ENCODE results near the gene HTRA1. TPM values are rescaled to one million over a fixed set of nuclear protein-coding genes. Genes with fewer than 3 reads are reported as not detected.
A peak's percentile ranks its signal among the peaks of the same experiment; 100 is the strongest.

HTRA1 gene
- total RNA-seq, 1 experiment from 2014 or later = 0.17 TPM

- H3K27ac ChIP-seq (ENCODE audit: low read depth, low read length, poor library complexity, severe bottlenecking) = no peak overlapping the region
- CTCF ChIA-PET = no interaction called here
- no peaks in the 10 kb centered on the region for H3K27me3 ChIP-seq (replicated peaks; ENCODE audit: insufficient read depth, low read depth, low read length, poor library complexity)
- DNase-seq (ENCODE audit: low spot score) = no peak
- no peaks in the 10 kb centered on the region for H3K9me3 ChIP-seq (ENCODE audit: low read depth, low read length, poor library complexity, severe bottlenecking)
- POLR2A ChIA-PET (ENCODE audit: low non-redundant PET) = no interaction called here
- H3K36me3 ChIP-seq (ENCODE audit: insufficient read depth, low read length, poor library complexity, severe bottlenecking) = no peaks in the 10 kb centered on the region
- no TSS peak for BruUV-seq (replicated peaks)
- H3K4me3 ChIP-seq (ENCODE audit: low read depth, low read length, poor library complexity, severe bottlenecking) = no peak overlapping the region
- TF ChIP-seq CTCF (conservative IDR thresholded peaks at IDR 0.05; ENCODE audit: low read depth, low read length) (no peak), EZH2 (IDR thresholded peaks at IDR 0.05; ENCODE audit: borderline replicate concordance, low read depth, low read length, poor library complexity, severe bottlenecking) (no peak)
- intact Hi-C loops (cut with micrococcal nuclease; ENCODE audit: unreplicated experiment) = loop anchor here (5.0 kb wide), 1 partner anchor 57 kb away; no protein-coding TSS in a partner anchor
- no peaks in the 10 kb centered on the region for H3K4me1 ChIP-seq (ENCODE audit: insufficient read depth, low read length, poor library complexity, severe bottlenecking)
Observed at GRCh38 chr10:122510326-122510725, 49.0 kb downstream of the HTRA1 start.

GRCh38 chr10:122510736-122511135 is 49.4 kb downstream of the HTRA1 start:
- Histone ChIP-seq H3K36me3 (ENCODE audit: insufficient read depth, low read length, poor library complexity, severe bottlenecking) (no peaks in the 10 kb centered on the region), H3K4me3 (ENCODE audit: low read depth, low read length, poor library complexity, severe bottlenecking) (no peak overlapping the region), H3K27me3 (replicated peaks; ENCODE audit: insufficient read depth, low read depth, low read length, poor library complexity) (no peaks in the 10 kb centered on the region), H3K27ac (ENCODE audit: low read depth, low read length, poor library complexity, severe bottlenecking) (no peak overlapping the region), H3K4me1 (ENCODE audit: insufficient read depth, low read length, poor library complexity, severe bottlenecking) (no peaks in the 10 kb centered on the region), H3K9me3 (ENCODE audit: low read depth, low read length, poor library complexity, severe bottlenecking) (no peaks in the 10 kb centered on the region)
- DNase-seq (ENCODE audit: low spot score) = peak; percentile 12
- POLR2A ChIA-PET (ENCODE audit: low non-redundant PET) = no interaction called here
- BruUV-seq (replicated peaks) = no TSS peak
- intact Hi-C loops (cut with micrococcal nuclease; ENCODE audit: unreplicated experiment) = loop anchor here (5.0 kb wide), 1 partner anchor 57 kb away; no protein-coding TSS in a partner anchor
- CTCF ChIA-PET = interaction anchor here (0.9 kb wide), 1 partner anchor 55 kb away, joined by 3 read pairs; no protein-coding TSS in a partner anchor
- no peak for TF ChIP-seq EZH2 (IDR thresholded peaks at IDR 0.05; ENCODE audit: borderline replicate concordance, low read depth, low read length, poor library complexity, severe bottlenecking)
- peak; percentile 37; the same call in 1 of the 2 replicates for TF ChIP-seq CTCF (conservative IDR thresholded peaks at IDR 0.05; ENCODE audit: low read depth, low read length)

- no peaks in the 10 kb centered on the region for H3K4me1 ChIP-seq (ENCODE audit: insufficient read depth, low read length, poor library complexity, severe bottlenecking)
- BruUV-seq (replicated peaks) = no TSS peak
- ChIA-PET POLR2A (ENCODE audit: low non-redundant PET) (no interaction called here), CTCF (interaction anchor here (1.0 kb wide), 1 partner anchor 52 kb away, joined by 3 read pairs; no protein-coding TSS in a partner anchor)
- no peak overlapping the region for H3K4me3 ChIP-seq (ENCODE audit: low read depth, low read length, poor library complexity, severe bottlenecking)
- H3K36me3 ChIP-seq (ENCODE audit: insufficient read depth, low read length, poor library complexity, severe bottlenecking) = no peaks in the 10 kb centered on the region
- intact Hi-C loops (cut with micrococcal nuclease; ENCODE audit: unreplicated experiment) = loop anchor here (5.0 kb wide), 1 partner anchor 54 kb away; no protein-coding TSS in a partner anchor
- TF ChIP-seq CTCF (conservative IDR thresholded peaks at IDR 0.05; ENCODE audit: low read depth, low read length) = no peak
- TF ChIP-seq EZH2 (IDR thresholded peaks at IDR 0.05; ENCODE audit: borderline replicate concordance, low read depth, low read length, poor library complexity, severe bottlenecking) = no peak
- no peaks in the 10 kb centered on the region for H3K9me3 ChIP-seq (ENCODE audit: low read depth, low read length, poor library complexity, severe bottlenecking)
- H3K27ac ChIP-seq (ENCODE audit: low read depth, low read length, poor library complexity, severe bottlenecking) = no peak overlapping the region
- DNase-seq (ENCODE audit: low spot score) = no peak
- no peaks in the 10 kb centered on the region for H3K27me3 ChIP-seq (replicated peaks; ENCODE audit: insufficient read depth, low read depth, low read length, poor library complexity)
Observed at GRCh38 chr10:122513053-122513452, 51.7 kb downstream of the HTRA1 start.
